B cell (primary cell): ENCODE data around the gene PRKCB. TPM values are rescaled to one million over a fixed set of nuclear protein-coding genes. Genes with fewer than 3 reads are reported as not detected.

Source experiments
- ATAC-seq: fragments of 200-7000 bp; cut with Tn5 transposase; one replicate; pipeline ENCODE4 v1.10.0; 2021; ENCODE audit warnings: low read depth, mild to moderate bottlenecking, moderate number of reproducible peaks, moderate library complexity
- CTCF ChIA-PET: fragments of 350-600 bp; sonication (Branson Sonifier 250); formaldehyde crosslinking; loops from one replicate; lab custom pipeline; 2021; ENCODE audit warnings: antibody characterized with exemption, inconsistent platforms; lab: Charles Lee
- POLR2A ChIA-PET: fragments of 350-600 bp; sonication (Branson Sonifier 250); formaldehyde crosslinking; loops from one replicate; lab custom pipeline; 2021; ENCODE audit warnings: antibody characterized with exemption; lab: Charles Lee
- DNase-seq: peaks from one replicate; pipeline ENCODE4 v3.0.0; 2013
- H2AFZ ChIP-seq: 2 replicates; pipeline ENCODE4 v1.6.1; 2012; ENCODE audit warnings: mild to moderate bottlenecking, low read depth, low read length; ENCODE audit not compliant: insufficient read depth, poor library complexity, severe bottlenecking
- H3K27ac ChIP-seq, 2 donors: 1 replicate in 1 of 2; 2 replicates in 1 of 2; pipeline ENCODE4 v1.5.1; 2012 to 2013; ENCODE audit warnings: low read length in 2 of 2, mild to moderate bottlenecking in 2 of 2, moderate library complexity in 1 of 2
- H3K27me3 ChIP-seq, 4 experiments: fragments of 200-600 bp in 1 of 4; sonication (generic) in 1 of 4; replicated peaks in 1 of 4; 1 replicate in 2 of 4; 2 replicates in 2 of 4; pipeline versions ENCODE4 v1.6.1 to v1.7.0; 2013 to 2016; ENCODE audit warnings: low read length in 3 of 4, mild to moderate bottlenecking in 2 of 4, mixed read lengths in 1 of 4, moderate library complexity in 1 of 4; ENCODE audit not compliant: insufficient read depth in 4 of 4, control insufficient read depth in 3 of 4; ENCODE audit errors: control extremely low read depth in 1 of 4
- H3K36me3 ChIP-seq, 2 experiments: replicated peaks in 1 of 2; 1 replicate in 1 of 2; 2 replicates in 1 of 2; pipeline versions ENCODE4 v1.6.1 to v1.7.1; 2013; ENCODE audit warnings: low read length in 1 of 2; ENCODE audit not compliant: insufficient read depth in 2 of 2, control insufficient read depth in 1 of 2; ENCODE audit errors: control extremely low read depth in 1 of 2, extremely low read depth in 1 of 2
- H3K4me1 ChIP-seq, 2 donors: fragments of 200-600 bp in 1 of 2; sonication (generic) in 1 of 2; 1 replicate in 1 of 2; 2 replicates in 1 of 2; pipeline versions ENCODE4 v1.5.1 to v1.6.1; 2013 to 2017; ENCODE audit warnings: low read length in 2 of 2; ENCODE audit not compliant: control insufficient read depth in 2 of 2, insufficient read depth in 2 of 2
- H3K4me2 ChIP-seq: replicated peaks from 2 replicates; pipeline ENCODE3; 2012; ENCODE audit warnings: mild to moderate bottlenecking, low read depth, low read length; ENCODE audit not compliant: poor library complexity, severe bottlenecking
- H3K4me3 ChIP-seq, 5 experiments: fragments of 200-600 bp in 1 of 5; sonication (generic) in 1 of 5; 1 replicate in 3 of 5; 2 replicates in 2 of 5; pipeline versions ENCODE4 v1.5.1 to v1.7.0; 2011 to 2016; ENCODE audit warnings: low read length in 4 of 5, mild to moderate bottlenecking in 4 of 5, low read depth in 2 of 5, control low read depth in 1 of 5, moderate library complexity in 1 of 5; ENCODE audit not compliant: insufficient read depth in 1 of 5; ENCODE audit errors: control extremely low read depth in 1 of 5, extremely low read depth in 1 of 5
- H3K79me2 ChIP-seq: fragments of 200-600 bp; sonication (generic); one replicate; pipeline ENCODE4 v1.6.0; 2016; ENCODE audit warnings: low read length; ENCODE audit not compliant: control insufficient read depth, insufficient read depth
- H3K9ac ChIP-seq: fragments of 200-600 bp; sonication (generic); 2 replicates; pipeline ENCODE4 v1.6.1; 2017; ENCODE audit warnings: mild to moderate bottlenecking, low read length, moderate library complexity
- H3K9me3 ChIP-seq, 3 donors: one replicate each; pipeline versions ENCODE4 v1.6.1 to v1.7.1; 2013; ENCODE audit warnings: low read length in 2 of 3; ENCODE audit not compliant: control insufficient read depth in 2 of 3, insufficient read depth in 1 of 3; ENCODE audit errors: control extremely low read depth in 1 of 3
- H4K20me1 ChIP-seq: 2 replicates; pipeline ENCODE4 v1.6.0; 2012; ENCODE audit warnings: mild to moderate bottlenecking, low read length; ENCODE audit not compliant: insufficient read depth, control insufficient read depth, poor library complexity, severe bottlenecking
- H3K27ac Mint-ChIP-seq: one replicate; pipeline ENCODE4 v1.8.0; 2021; ENCODE audit warnings: mixed read lengths
- H3K27me3 Mint-ChIP-seq: one replicate; pipeline ENCODE4 v1.8.0; 2021; ENCODE audit warnings: mixed read lengths
- H3K4me1 Mint-ChIP-seq: one replicate; pipeline ENCODE4 v1.8.0; 2021; ENCODE audit warnings: mixed read lengths
- H3K4me3 Mint-ChIP-seq: one replicate; pipeline ENCODE4 v1.8.0; 2021; ENCODE audit warnings: mixed read lengths
- H3K9me3 Mint-ChIP-seq: one replicate; pipeline ENCODE4 v1.8.0; 2022; ENCODE audit warnings: mixed read lengths; ENCODE audit not compliant: insufficient read depth
- CTCF ChIP-seq: fragments of 200-600 bp; IDR thresholded peaks from one replicate; pipeline ENCODE4 v1.8.0; 2022; ENCODE audit warnings: antibody characterized with exemption, mild to moderate bottlenecking
- EZH2 ChIP-seq: IDR thresholded peaks from 2 replicates; pipeline ENCODE4 v1.6.1; 2012; ENCODE audit warnings: borderline replicate concordance, low read depth, mild to moderate bottlenecking, moderate library complexity, low read length; ENCODE audit not compliant: insufficient read depth, poor library complexity, severe bottlenecking
- WGBS: methylation state at CpG from one replicate; pipeline ENCODE4 v1.1.5; 2013; ENCODE audit warnings: missing lambda C conversion rate; ENCODE audit not compliant: insufficient coverage; 5-methylcytosine and 5-hydroxymethylcytosine counted together
- intact Hi-C: fragments of 100-400 bp; cut with micrococcal nuclease; formaldehyde crosslinking; loops from one replicate; pipeline ENCODE4 v1.10.0; 2022
- polyA plus RNA-seq: library from polyadenylated mRNA; depleted of rRNA; stranded (reverse); fragments of >200 nt; gene quantifications from 2 replicates; pipeline ENCODE4 v1.2.3, GENCODE V29; 2012
- total RNA-seq, 2 donors: library from RNA; stranded (reverse); fragments of 120-200 nt in 1 of 2; gene quantifications; 1 replicate in 1 of 2; 2 replicates in 1 of 2; pipeline versions ENCODE4 v1.2.3 to v1.2.4, GENCODE V29; 2013 to 2022

Gene PRKCB
- total and polyA plus RNA-seq, 2 donors (not counting 1 experiment from before 2014, with no cell fraction given), result 106 to 373 TPM

DNA sequence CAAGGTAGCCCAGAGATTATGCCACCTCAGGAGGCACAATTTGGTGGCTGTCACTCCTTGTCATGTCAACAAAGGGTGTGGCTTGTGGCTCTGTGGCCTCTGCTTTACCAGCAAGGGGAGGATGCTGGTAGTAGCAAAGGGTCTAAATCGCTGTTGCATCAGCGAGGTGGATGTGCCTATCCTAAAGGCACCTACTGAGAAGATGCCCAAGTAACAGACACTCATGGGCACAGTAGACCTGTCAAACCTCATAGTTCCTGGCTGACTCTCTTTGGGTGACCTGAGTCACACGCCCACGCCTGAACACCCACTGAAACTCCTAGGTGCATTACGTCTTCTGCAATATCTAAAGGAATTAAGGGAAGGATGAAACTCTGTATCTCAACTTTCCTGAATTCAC is 139.5 kb downstream of the PRKCB start:
- Histone ChIP-seq H3K4me1 (peaks cover 29 to 34% of the 10 kb centered on the region in 2 donors), H3K4me2 (no peak overlapping the region), H3K9ac (no peak overlapping the region), H2AFZ (no peak overlapping the region), H3K4me3 (no peak overlapping the region), H4K20me1 (peaks cover 90% of the 10 kb centered on the region), H3K27me3 (no peaks in the 10 kb centered on the region), H3K79me2 (peaks cover 100% of the 10 kb centered on the region), H3K9me3 (no peaks in the 10 kb centered on the region), H3K36me3 (peaks cover 8 to 49% of the 10 kb centered on the region in 2 experiments), H3K27ac (no peak overlapping the region)
- Mint-ChIP-seq H3K27ac (peak overlapping the region; percentile 70), H3K4me3 (no peak overlapping the region), H3K27me3 (no peaks in the 10 kb centered on the region), H3K4me1 (peaks cover 88% of the 10 kb centered on the region), H3K9me3 (no peaks in the 10 kb centered on the region)
- TF ChIP-seq EZH2, result no peak
- TF ChIP-seq CTCF, result no peak
- CTCF ChIA-PET, result interaction anchor here (1.0 kb wide), 1 partner anchor 35 kb away, joined by 4 read pairs; no protein-coding TSS in a partner anchor
- intact Hi-C loops, result no loop called here
- ATAC-seq (no peak), DNase-seq (no peak)
- no CpG with 5 or more reads among the region's 5 CpGs for WGBS
- POLR2A ChIA-PET, result interaction anchor here (0.9 kb wide), 1 partner anchor 35 kb away, joined by 3 read pairs; no protein-coding TSS in a partner anchor

- Histone ChIP-seq H3K9me3 (no peaks in the 10 kb centered on the region), H3K27me3 (no peaks in the 10 kb centered on the region), H3K4me3 (no peak overlapping the region), H3K79me2 (peaks cover 100% of the 10 kb centered on the region), H3K27ac (peak overlapping the region in 1 of 2 donors; percentile 20), H3K4me1 (peaks cover 29 to 32% of the 10 kb centered on the region in 2 donors), H3K9ac (no peak overlapping the region), H3K4me2 (peak overlapping the region; percentile 49), H3K36me3 (peaks cover 8 to 42% of the 10 kb centered on the region in 2 experiments), H2AFZ (no peak overlapping the region), H4K20me1 (peaks cover 90% of the 10 kb centered on the region)
- no peak for TF ChIP-seq CTCF
- TF ChIP-seq EZH2, result no peak
- DNase-seq (no peak), ATAC-seq (no peak)
- Mint-ChIP-seq H3K4me3 (peak overlapping the region; percentile 60), H3K27me3 (no peaks in the 10 kb centered on the region), H3K9me3 (no peaks in the 10 kb centered on the region), H3K4me1 (peaks cover 88% of the 10 kb centered on the region), H3K27ac (peak overlapping the region; percentile 92)
- POLR2A ChIA-PET, result no interaction called here
- intact Hi-C loops, result no loop called here
- CTCF ChIA-PET, result no interaction called here
- 64% methylated on average over 3 of the region's 5 CpGs for WGBS
These were observed 140.3 kb downstream of the PRKCB start for GRCh38 chr16:23976091-23976490.
